ENCODE data around the gene TMEM164. TPM values are rescaled to one million over a fixed set of nuclear protein-coding genes. Genes with fewer than 3 reads are reported as not detected.

The TMEM164 gene
- total RNA-seq, 1 donor from 2014 or later = 26.7 TPM

DNA sequence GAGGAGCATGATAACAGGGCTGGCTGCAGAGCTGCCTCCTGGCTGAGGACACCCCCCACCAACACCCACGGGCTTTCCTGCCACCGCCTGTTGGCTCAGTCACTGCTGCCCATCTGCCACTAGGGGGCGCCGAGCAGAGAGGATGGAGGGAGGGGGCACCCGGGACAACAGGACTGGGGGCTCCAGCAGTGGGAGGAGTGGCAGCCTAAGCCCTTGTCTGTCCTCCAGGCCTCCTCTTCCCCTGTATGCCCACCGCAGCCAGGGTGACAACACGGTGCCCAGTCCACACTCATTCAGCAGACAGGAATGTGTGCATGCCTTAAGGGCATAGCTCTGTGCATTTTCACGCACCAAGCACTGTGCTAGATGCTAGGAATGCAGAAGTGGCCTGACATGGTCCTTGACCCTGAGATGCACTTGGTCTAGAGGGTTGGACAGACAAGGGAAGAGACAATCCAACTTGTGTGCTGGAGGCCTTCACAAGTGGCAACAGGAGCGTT lies 165.1 kb downstream of the TMEM164 start:
- DNase-seq (ENCODE audit: low spot score) = no peak

DNA sequence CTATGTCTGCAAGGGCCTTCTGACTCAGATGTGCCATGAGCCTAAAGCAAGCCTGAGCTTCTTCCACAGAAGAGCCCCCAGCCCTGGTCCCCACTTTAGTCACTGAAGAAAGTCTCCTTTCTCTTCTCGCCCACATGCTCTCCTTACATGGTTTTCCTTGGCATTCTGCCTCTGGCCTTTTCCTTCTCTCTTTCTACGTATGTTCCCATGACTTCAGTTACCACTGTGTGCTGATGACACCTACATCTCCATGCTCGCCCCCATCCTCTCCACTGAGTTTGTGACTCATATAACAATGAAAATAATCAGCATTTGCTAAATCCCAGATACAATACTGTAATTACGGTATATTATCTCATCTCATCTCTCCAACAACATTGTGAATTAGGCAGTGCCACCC lies 165.7 kb downstream of the TMEM164 start:
- DNase-seq (ENCODE audit: low spot score) = no peak

DNA sequence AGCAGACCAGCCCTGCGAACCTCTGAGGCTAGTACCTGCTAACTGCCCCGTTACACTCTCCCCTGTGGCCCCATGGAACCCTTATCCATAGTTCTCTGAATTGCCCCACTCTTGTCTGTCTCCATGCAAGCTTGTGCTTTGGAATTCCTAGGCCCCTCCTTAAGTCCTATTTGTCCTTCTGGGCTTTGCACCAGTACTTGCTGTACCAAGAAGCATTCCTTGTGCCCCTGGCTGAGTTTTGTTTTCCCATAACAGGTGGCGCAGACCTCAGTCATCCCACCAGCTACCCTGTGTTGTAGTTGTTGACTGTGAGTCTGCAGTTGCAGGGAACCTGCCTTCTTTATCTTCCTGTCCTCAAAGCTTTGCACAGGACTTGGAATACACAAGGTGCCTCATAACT lies 167.1 kb downstream of the TMEM164 start:
- no peak for DNase-seq (ENCODE audit: low spot score)

DNA sequence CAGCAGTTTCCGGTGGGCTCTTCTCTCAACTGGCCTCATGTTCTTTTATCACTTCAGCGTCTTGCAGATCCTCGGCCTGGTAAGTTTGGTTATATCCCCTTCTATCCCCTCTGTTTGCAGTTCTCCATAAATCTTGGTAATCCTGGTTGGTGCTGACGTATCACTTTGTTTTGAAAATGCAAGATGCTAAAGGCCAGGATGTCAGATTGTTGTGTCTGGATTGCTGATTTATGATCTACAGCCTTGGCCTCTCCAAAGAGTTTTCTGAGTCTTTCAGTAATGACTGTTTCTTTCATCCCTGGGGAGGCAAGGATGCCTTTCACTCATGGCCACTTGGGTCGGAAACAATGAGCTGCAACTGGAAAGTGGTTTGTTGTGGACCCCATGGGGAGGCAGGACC lies 168.5 kb downstream of the TMEM164 start:
- no peak for DNase-seq (ENCODE audit: low spot score)

DNA sequence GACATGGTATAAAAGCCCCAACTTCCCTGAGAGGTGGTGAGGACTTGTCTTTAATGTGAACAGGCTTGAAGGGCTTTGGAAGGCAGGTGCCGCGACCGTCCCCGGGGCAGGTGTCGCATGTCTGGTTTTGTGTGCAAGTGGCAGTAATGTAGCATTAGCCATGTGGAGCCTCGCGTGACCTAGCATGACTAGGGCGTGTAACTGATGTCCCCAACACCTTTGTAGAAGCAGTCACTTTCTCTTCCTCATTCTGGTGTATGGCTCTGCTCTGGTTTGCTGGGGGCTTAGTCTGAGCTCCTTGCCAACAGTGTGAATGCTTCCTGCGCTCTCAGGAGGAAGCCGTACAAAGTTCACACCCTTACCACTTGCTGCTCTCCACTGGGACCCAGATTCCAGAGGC lies 169.3 kb downstream of the TMEM164 start:
- DNase-seq (ENCODE audit: low spot score) = no peak

DNA sequence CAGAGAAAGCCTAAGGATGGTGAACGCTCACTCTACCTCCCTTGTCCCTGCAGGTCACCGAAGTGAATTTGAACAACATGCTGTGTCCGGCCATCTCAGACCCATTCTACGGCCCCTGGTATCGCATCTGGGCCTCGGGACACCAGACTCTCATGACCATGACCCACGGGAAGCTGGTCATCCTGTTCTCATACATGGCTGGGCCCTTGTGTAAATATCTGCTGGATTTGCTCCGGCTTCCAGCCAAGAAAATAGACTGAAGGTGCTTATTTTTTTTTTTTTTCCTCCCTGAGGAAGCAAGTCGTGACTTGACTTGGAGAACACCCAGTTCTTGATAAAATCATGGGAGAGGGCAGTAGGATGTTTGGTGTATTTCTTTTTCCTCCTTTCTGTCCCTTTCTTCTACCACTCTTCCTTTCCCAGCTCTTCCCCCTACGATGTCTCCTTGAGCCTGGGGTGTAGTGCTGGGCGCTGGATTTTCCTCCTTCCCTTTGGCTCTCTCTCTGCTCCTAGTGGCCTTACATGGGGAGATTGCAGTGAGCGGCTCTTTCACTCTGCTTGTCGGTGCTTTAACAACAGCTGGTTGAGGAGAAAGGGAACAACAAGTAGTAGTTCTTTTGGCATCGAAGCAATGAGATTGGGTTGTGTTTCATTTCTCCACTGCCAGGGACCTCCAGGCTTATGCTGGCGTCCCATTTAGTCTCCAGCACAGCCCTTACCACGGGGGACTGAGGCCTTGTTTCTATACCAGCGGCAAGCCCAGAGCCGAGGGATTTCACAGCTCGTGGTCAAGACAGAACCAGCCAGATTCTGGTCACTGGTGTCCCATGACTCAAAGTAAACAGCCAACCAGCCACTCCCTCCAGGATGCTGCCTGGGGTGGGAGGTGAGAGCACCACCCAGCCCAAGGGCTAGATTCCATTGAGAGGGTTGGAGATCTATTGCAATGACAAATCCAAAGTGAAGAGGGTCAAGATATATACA lies 170.6 kb downstream of the TMEM164 start:
- no peak for DNase-seq (ENCODE audit: low spot score)

DNA sequence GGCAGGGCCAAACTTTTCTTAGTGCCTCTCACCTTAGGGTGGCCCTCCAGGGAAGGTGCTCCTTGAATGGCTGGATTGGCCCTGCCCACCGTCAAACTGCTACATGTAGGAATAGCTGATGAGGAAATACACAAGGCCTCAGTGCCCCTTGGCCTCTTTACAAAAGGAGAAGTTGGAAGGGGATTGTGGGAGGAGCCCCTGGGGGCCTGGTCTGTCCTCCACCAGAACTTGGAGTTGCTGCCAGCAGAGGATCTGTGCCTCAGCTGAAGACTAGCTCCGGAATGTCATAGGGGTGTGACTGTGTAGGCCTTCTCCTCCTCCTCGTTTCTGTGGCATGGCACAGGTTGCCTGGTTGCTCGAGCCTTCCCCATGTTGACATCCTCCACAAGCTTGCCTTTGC lies 172.2 kb downstream of the TMEM164 start:
- no peak for DNase-seq (ENCODE audit: low spot score)

DNA sequence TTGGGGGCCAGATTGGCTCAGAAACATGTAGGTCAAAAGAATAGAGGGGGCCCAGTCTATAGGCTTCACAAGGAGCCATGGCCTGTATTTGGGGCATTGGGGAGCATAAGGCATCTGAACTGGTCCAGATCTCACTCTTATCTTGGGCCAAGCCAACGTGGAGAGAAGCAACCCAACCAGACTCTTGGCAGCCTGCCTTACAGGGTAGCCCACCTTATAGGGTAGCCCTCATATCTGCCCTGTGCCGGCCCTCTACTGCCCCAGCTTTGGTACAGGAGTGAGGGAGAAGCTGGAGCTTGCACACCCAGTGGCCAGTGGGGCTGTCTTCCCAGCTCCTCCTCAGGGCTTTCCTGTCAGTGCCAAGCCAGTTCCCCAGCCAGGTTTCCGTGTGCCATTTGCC lies 172.8 kb downstream of the TMEM164 start:
- no peak for DNase-seq (ENCODE audit: low spot score)

DNA sequence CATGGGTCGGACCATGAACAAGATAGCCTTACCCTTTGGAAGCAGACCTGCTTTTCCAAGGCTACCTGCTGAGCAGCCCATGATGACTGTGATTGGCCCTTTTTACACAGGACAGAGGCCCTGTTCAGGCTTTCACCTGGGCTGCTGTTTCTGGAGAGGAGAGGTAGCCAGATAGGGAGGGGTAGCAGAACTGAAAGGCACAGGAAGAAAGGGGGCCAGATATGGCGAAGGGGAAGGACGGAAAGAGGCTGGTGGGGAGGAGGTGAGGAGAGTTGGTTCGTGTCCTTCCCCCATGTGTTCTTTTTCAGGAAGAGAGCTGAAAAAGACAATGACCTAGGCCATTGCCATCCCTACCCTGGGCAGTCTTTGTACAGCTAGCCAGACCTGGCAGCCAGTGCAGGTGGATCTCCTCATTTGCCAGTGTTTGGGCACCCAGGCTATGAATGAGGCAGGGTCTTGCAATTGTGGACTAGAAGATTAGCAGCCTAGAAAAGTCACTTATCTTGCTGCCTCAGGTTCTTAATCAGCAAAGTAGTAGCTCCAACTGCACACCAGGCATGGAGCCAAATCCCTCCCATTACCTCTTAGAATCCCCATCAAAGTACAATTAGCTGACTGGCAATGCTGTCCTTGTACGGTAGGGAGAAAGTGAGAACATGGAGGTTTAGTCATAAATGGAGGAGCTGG lies 175.4 kb downstream of the TMEM164 start:
- DNase-seq (ENCODE audit: low spot score) = no peak

DNA sequence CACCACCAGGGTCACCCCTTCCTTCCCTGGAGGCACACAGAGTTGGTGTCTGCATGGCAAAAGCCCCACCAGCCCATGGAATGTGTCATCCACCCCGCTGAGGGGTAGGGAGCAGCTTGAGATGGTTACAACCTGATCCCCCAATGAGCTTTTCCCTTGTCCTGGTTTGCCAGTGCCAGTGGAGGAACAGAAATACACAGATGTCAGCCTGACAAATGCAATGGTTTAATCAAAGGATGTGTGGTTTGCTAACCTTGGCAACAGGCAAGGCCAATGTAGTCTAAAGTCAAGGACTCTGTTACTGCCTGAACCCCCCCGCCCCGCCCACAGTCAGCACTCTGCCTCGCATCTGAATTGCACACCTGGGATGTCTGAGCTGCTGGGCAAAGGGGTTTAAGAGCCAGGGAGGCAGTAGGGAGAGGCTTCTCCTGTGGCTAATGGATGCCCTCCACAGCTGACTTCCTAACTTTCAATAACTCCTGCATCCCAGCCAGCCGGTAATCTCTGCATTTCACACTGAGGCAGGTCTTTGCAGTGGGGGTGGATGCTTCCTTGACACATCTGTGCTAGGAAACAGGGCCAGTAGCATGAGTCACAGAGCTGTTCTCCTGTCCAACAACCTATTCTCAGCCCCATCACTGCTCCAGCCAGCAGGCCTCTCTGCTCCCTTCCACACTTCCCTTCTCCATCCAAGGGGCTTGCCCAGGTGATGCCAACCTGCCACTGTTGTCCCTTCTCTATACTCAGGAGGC lies 177.4 kb downstream of the TMEM164 start:
- peak; percentile 49 for DNase-seq (ENCODE audit: low spot score)

DNA sequence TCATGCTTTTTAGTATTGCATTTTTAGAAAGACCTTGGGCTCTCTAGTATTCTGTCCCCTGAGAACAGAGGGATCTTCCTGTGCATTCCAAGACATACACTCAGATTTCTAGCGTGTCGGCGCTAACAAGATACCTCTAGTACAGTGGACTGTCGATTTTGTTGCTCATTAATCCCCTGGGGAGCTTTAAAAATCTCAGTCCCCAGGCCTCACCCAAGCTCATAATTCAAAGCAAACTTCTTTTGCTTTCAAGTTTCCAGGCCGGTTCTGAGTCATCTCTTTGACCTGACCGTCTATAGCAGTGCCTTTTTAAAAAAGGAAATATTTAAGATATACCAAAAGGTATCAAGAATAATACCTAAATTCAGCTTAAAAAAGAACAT lies 178.0 kb downstream of the TMEM164 start:
- DNase-seq (ENCODE audit: low spot score) = peak; percentile 52

DNA sequence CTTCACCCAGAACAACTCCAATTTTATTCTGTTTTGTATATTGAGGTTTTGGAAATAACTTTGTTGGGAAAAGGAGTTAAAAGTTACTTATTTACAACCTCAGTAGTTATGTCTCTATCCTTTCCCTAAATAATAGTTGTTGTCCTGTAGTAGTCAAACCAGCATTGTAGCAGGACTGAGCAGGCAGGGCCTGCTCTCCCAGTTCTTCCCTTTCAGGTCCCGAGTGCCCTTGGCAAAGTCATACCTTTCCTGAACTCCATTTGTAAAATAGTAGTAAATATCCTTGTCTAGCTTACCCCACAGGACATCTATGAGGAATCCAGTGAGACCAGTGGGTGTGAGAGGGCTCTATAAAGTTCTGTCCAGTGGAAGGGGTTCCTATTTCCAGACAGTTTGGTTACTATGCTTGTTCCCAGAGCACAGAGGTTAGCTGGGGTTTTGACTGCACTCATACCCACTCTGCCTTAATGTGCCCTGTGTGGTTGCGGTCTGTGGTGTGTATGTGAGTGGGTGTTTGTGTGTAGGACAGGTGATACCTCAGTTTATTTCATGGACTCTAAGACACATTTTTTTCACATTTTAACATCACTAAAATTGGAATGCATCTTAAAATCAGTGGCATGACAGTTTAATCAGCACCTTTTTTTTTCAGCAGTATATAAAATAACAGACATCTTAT lies 178.7 kb downstream of the TMEM164 start:
- DNase-seq (ENCODE audit: low spot score) = no peak

DNA sequence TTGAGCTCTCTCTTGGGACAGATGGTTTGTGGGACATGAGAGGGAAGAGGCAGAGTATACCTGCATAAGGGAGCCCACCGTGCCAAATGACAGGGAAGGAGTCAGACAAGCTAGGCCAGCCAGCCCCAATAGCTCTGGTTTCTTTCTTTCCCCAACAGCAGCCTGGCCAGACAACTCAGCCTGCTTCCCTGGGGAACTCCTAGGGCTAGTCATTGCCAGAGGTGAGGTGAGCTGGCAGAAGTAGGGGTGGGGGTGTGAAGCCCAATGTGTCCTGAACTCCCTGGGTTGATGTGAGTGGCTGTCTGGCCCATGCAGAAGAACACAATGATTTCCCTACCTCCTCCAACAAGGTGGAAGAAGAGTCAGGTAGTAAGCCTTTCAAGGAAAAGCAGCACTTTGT lies 179.4 kb downstream of the TMEM164 start:
- DNase-seq (ENCODE audit: low spot score) = no peak

DNA sequence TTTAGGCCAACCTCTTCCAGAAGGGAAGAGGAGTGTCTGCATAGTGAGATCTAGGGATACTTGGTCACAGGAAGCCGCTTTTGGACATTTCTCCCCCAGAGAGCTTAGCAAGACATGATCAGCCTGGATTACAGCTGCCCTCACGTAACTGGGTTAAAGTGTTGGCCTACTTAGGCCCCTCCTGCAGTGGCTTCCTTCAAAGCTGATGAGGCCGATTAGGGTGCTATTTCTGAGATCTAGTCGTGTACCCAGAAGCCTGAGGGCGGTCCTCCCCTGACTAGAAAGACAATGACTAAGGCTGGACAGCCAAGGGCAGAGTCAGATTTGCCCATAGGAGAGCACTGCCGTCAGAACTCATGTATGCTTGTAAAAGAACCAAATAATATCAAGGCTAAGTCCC lies 180.0 kb downstream of the TMEM164 start:
- no peak for DNase-seq (ENCODE audit: low spot score)

DNA sequence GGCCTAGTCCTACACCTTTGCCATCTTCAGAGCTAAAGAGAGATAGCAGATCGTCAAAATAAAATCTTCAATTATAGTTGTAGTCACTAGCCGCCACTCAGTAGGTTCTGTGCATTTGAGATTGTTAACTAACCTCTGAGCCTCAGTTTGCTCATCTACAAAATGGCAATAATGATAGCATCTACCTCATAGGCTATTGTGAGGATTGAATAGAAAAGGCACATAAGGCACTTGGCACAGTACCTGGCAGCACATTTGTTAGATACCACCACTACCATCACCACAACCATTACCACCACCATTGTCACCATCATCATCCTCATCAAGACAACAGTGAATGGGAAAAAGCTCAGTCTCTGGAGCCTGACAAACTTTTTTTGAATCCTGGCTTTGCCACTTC lies 180.4 kb downstream of the TMEM164 start:
- no peak for DNase-seq (ENCODE audit: low spot score)

DNA sequence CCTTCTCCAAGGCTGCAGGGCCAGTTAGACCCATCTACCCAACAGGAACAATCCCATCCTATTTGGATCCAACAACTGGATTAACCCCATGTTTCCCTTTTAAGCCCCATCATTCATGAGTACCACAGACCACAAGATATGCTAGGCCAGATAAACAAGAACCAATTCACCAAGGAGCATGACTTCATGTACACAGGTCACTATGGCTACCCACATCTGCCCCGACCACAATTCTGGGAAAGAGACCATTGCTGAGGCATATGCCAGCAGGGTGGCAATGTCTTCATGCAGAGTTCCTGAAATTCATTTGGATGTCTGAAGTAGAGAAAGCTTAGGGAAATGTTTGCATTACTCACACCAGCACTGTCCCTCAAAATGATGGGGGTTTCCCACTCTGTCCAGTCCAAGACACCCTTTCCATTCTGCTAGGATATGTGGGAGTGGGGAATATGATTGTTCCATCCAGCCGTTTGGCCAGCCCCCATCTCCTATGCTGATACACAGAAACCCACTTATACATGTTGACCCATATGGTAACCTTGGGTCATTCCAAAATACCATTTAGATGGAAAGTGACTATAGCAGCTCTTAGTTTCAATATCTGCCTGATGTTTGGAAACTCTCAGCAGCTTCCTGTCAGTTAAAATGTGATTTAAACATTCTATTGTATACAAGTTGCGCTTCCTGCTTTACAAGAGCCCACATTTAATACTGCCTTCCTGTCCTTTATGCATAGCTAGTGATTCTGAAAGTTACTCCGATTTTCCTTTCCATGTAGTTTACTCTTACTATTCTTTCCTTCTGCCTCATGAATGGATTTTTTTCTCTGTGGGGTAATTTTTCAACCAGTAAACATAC lies 186.0 kb downstream of the TMEM164 start:
- DNase-seq (ENCODE audit: low spot score) = no peak

DNA sequence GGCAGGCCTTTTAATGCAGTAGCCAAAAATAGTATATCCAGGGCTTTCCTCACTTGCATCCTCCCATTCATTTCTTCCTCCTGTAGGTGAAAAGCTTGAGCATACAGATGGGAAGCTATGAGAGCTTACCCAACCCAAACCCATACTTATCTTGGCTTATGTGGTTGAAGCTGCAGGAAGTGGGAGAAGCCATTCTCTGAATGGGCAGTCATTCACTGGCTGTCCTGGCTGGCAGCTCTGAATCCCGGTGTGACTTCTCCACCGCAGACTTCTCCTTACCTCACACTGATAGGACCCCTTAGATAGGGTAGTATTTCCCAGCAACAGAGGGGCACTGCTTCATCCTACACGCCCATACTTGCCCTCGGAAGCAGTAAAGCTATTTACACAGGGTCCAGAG lies 189.6 kb downstream of the TMEM164 start:
- DNase-seq (ENCODE audit: low spot score) = no peak

DNA sequence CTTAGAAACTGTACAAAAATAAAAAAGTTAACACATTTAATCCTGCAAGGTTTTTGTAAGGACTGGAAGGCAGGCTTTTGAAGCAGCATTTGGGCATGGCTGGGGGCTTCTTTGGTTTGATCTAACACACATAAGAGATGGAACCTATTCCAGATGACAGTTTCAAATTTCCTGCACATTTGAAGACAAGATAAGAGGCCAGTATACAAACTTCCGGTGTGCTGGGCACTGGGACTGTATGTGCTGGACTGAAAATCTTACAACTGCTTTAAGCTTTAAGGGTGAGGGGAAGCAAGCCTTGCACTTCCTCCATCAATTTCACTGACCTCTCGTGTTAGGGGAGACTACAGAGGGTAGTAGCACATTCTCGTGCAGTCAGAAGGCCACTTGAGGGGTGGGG lies 192.1 kb downstream of the TMEM164 start:
- DNase-seq (ENCODE audit: low spot score) = no peak

DNA sequence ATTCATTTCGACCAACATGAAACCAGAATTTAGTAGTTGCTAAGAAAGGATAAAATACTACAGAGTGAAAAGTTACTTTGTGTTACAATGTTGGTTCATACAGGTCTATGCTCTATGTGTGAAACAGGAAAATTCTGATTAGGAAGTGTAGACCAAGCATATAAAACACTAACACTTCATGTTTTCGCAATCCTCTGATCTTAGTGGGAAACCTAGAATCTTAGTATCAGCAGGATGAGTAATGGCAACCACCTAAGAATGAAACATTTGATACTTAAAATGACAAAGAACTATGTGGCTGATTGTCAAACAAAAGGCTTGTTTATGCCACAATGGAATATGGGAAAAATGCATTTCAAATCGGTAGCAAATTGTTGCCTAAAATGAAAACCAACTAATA lies 198.9 kb downstream of the TMEM164 start:
- no peak for DNase-seq (ENCODE audit: low spot score)

DNA sequence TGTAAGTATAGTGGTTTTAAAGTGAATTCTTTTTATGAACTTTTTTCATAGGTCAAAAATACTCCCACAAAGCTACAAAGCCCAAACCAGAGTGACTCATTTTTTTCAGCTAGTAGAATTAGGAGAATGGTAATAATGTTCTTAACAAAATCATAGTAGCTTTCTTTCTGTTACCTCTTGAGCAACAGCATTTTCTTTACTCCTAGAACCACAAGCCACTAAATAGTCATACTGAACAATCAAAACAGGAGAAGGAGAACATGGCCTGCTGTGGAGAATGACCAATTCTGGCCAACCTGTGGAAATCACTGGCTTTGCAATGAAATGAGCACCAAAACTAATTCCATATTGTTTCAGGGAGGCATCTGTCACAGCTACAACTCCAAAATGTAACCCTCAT lies 202.1 kb downstream of the TMEM164 start:
- no peak for DNase-seq (ENCODE audit: low spot score)

DNA sequence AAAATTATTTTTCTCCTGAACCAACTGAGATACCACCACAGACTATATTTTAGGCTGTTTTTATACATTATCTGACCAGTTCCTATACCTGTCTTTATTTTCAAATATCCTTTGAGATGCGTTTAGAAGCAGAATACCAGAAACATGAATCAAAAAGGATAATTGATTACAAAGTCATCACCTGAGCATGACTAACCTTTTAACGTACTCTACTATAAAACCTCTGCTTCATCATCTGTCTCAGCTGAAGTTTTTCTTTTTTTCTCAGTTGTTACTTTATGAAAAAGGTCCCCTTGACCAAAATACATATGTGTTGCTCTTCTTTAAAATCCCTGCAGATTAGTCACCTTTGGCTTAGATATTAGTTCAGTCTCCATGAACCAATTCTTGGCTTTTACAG lies 205.2 kb downstream of the TMEM164 start:
- no peak for DNase-seq (ENCODE audit: low spot score)
